H1 (cell line): ENCODE data around the gene LY6G5C. TPM values are rescaled to one million over a fixed set of nuclear protein-coding genes. Genes with fewer than 3 reads are reported as not detected.

ENCODE experiments used
- BCL11A ChIP-seq, 2 experiments: IDR thresholded peaks; one replicate each; pipeline ENCODE4 v1.6.1; 2011; ENCODE audit warnings: low read depth in 2 of 2, low read length in 2 of 2, mild to moderate bottlenecking in 2 of 2
- GABPA ChIP-seq: IDR thresholded peaks from 2 replicates; pipeline ENCODE4 v1.6.1; 2011; ENCODE audit warnings: mild to moderate bottlenecking, low read length, moderate library complexity, borderline replicate concordance; ENCODE audit not compliant: insufficient read depth
- RNF2 ChIP-seq: fragments of 200-900, 300-1000 bp; sonication (generic); IDR thresholded peaks from 2 replicates; pipeline ENCODE4 v1.7.1; 2016; ENCODE audit warnings: borderline replicate concordance, low read depth, mild to moderate bottlenecking, antibody characterized with exemption, low read length; ENCODE audit not compliant: poor library complexity, severe bottlenecking; ENCODE audit errors: missing control alignments
- SIRT6 ChIP-seq: IDR thresholded peaks from one replicate; pipeline ENCODE4 v1.7.1; 2012; ENCODE audit warnings: low read length, inconsistent platforms
- TBP ChIP-seq: IDR thresholded peaks from 2 replicates; pipeline ENCODE4 v1.6.1; 2011; ENCODE audit warnings: low read depth, low read length, improper control_type of control experiment
- polyA plus RNA-seq, 7 experiments: library from polyadenylated mRNA; depleted of rRNA in 3 of 7; stranded (reverse) in 5 of 7; unstranded in 2 of 7; fragments of >200 nt in 5 of 7; fragments of 200-250 nt in 2 of 7; gene quantifications; 1 replicate in 5 of 7; 2 replicates in 1 of 7; 4 replicates in 1 of 7; pipeline versions ENCODE4 v1.2.1 to v1.2.3, GENCODE V29; 2011 to 2013; ENCODE audit warnings: missing spikeins in 2 of 7, mixed read lengths in 2 of 7
- total RNA-seq: library from RNA; stranded (reverse); fragmentation: NEBNext Ultra II Directional; extraction: Animal tissue kit (Norgen Biotek cat#: 25700); gene quantifications from 2 replicates; pipeline ENCODE4 v1.2.1, GENCODE V29; 2021
- TF ChIP-seq, protein P1 (sequence below): fragments of 300-600 bp; sonication (generic); IDR thresholded peaks from 2 replicates; pipeline ENCODE4 v1.7.1; 2012; ENCODE audit warnings: low read length, moderate library complexity, mild to moderate bottlenecking, inconsistent platforms; ENCODE audit not compliant: insufficient replicate concordance

LY6G5C gene
- total and polyA plus RNA-seq, 2 of the 8 experiments (the other 6 are each of a cell fraction or from before 2014, with no cell fraction given), result 1.1 to 1.8 TPM

DNA sequence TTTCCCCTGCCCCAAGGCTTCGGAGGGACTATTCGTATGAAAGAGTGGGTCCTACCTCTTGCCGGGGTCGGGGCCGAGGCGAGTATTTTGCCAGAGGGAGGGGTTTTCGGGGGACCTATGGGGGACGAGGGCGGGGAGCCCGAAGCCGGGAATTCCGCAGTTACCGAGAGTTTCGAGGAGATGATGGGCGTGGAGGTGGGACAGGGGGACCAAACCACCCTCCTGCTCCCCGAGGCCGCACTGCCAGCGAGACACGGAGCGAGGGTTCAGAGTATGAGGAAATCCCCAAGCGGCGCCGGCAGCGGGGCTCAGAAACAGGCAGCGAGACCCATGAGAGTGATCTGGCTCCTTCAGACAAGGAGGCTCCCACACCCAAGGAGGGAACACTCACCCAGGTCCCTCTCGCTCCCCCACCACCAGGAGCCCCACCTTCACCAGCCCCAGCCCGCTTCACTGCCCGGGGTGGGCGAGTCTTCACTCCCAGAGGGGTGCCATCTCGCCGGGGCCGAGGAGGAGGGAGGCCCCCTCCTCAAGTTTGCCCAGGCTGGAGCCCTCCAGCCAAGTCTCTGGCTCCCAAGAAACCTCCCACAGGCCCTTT lies 49.1 kb downstream of the LY6G5C start (continued):
- TF ChIP-seq, protein P1, sequence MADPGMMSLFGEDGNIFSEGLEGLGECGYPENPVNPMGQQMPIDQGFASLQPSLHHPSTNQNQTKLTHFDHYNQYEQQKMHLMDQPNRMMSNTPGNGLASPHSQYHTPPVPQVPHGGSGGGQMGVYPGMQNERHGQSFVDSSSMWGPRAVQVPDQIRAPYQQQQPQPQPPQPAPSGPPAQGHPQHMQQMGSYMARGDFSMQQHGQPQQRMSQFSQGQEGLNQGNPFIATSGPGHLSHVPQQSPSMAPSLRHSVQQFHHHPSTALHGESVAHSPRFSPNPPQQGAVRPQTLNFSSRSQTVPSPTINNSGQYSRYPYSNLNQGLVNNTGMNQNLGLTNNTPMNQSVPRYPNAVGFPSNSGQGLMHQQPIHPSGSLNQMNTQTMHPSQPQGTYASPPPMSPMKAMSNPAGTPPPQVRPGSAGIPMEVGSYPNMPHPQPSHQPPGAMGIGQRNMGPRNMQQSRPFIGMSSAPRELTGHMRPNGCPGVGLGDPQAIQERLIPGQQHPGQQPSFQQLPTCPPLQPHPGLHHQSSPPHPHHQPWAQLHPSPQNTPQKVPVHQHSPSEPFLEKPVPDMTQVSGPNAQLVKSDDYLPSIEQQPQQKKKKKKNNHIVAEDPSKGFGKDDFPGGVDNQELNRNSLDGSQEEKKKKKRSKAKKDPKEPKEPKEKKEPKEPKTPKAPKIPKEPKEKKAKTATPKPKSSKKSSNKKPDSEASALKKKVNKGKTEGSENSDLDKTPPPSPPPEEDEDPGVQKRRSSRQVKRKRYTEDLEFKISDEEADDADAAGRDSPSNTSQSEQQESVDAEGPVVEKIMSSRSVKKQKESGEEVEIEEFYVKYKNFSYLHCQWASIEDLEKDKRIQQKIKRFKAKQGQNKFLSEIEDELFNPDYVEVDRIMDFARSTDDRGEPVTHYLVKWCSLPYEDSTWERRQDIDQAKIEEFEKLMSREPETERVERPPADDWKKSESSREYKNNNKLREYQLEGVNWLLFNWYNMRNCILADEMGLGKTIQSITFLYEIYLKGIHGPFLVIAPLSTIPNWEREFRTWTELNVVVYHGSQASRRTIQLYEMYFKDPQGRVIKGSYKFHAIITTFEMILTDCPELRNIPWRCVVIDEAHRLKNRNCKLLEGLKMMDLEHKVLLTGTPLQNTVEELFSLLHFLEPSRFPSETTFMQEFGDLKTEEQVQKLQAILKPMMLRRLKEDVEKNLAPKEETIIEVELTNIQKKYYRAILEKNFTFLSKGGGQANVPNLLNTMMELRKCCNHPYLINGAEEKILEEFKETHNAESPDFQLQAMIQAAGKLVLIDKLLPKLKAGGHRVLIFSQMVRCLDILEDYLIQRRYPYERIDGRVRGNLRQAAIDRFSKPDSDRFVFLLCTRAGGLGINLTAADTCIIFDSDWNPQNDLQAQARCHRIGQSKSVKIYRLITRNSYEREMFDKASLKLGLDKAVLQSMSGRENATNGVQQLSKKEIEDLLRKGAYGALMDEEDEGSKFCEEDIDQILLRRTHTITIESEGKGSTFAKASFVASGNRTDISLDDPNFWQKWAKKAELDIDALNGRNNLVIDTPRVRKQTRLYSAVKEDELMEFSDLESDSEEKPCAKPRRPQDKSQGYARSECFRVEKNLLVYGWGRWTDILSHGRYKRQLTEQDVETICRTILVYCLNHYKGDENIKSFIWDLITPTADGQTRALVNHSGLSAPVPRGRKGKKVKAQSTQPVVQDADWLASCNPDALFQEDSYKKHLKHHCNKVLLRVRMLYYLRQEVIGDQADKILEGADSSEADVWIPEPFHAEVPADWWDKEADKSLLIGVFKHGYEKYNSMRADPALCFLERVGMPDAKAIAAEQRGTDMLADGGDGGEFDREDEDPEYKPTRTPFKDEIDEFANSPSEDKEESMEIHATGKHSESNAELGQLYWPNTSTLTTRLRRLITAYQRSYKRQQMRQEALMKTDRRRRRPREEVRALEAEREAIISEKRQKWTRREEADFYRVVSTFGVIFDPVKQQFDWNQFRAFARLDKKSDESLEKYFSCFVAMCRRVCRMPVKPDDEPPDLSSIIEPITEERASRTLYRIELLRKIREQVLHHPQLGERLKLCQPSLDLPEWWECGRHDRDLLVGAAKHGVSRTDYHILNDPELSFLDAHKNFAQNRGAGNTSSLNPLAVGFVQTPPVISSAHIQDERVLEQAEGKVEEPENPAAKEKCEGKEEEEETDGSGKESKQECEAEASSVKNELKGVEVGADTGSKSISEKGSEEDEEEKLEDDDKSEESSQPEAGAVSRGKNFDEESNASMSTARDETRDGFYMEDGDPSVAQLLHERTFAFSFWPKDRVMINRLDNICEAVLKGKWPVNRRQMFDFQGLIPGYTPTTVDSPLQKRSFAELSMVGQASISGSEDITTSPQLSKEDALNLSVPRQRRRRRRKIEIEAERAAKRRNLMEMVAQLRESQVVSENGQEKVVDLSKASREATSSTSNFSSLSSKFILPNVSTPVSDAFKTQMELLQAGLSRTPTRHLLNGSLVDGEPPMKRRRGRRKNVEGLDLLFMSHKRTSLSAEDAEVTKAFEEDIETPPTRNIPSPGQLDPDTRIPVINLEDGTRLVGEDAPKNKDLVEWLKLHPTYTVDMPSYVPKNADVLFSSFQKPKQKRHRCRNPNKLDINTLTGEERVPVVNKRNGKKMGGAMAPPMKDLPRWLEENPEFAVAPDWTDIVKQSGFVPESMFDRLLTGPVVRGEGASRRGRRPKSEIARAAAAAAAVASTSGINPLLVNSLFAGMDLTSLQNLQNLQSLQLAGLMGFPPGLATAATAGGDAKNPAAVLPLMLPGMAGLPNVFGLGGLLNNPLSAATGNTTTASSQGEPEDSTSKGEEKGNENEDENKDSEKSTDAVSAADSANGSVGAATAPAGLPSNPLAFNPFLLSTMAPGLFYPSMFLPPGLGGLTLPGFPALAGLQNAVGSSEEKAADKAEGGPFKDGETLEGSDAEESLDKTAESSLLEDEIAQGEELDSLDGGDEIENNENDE, result no peak
- TF ChIP-seq BCL11A (IDR thresholded peaks at IDR 0.05; ENCODE audit: low read depth in 2 of 2, low read length in 2 of 2) (no peak), TBP (no peak), SIRT6 (no peak), RNF2 (no peak), GABPA (no peak)
